ENCODE measurements around the gene MAB21L3.

The MAB21L3 gene

GRCh38 chr1:116182019-116182714 lies 71.0 kb downstream of the MAB21L3 start:
- no peak overlapping the region for H3K27ac ChIP-seq (ENCODE audit: low read depth, low read length, poor library complexity, severe bottlenecking)
- H3K27me3 ChIP-seq (ENCODE audit: insufficient read depth, low read length): 0 out of 2 replicates have a peak, but pooled peaks cover 3% of the 10 kb centered on the region
- no peak overlapping the region for H3K4me2 ChIP-seq (ENCODE audit: low read length)
- H3F3A ChIP-seq (ENCODE audit: insufficient read depth, low read length): no peaks in the 10 kb centered on the region
- no peaks in the 10 kb centered on the region for H3K9me2 ChIP-seq (ENCODE audit: low read depth, low read length)
- H3K79me2 ChIP-seq (ENCODE audit: insufficient read depth, low read length): no peaks in the 10 kb centered on the region
- no peak overlapping the region for H2AFZ ChIP-seq (ENCODE audit: low read length)
- no peaks in the 10 kb centered on the region for H3K9me3 ChIP-seq (ENCODE audit: low read length)
- no peaks in the 10 kb centered on the region for H4K20me1 ChIP-seq (ENCODE audit: insufficient read depth, low read length)
- H3K4me1 ChIP-seq (ENCODE audit: insufficient read depth, low read length, severe bottlenecking): no peaks in the 10 kb centered on the region
- H3K9ac ChIP-seq (ENCODE audit: low read length): no peak overlapping the region
- H3K36me3 ChIP-seq (ENCODE audit: insufficient read depth, low read length): no peaks in the 10 kb centered on the region
- no peak for TF ChIP-seq CTCF (IDR thresholded peaks at IDR 0.05; ENCODE audit: low read length)
- TF ChIP-seq EZH2 (IDR thresholded peaks at IDR 0.05; ENCODE audit: borderline replicate concordance, low read length): no peak
- no peak overlapping the region for H3K4me3 ChIP-seq (ENCODE audit: low read depth, low read length, poor library complexity, severe bottlenecking)

All from OCI-LY1 (cell line).